Activated naive CD4-positive, alpha-beta T cell treated with anti-CD3 and anti-CD28 coated beads, Interleukin-2, amount 50 U/mL, for 72 hours (primary cell): Measurements from ENCODE around the gene GRID1. TPM values are rescaled to one million over a fixed set of nuclear protein-coding genes. Genes with fewer than 3 reads are reported as not detected.
A peak's percentile ranks its signal among the peaks of the same experiment; 100 is the strongest.
"Not testable (repeated sequence)": the region's sequence is repeated elsewhere in the genome, so short reads cannot be mapped to it uniquely, and the experiment has no call there.

Experiments
- ATAC-seq, 2 donors: fragments of 150-1000 bp; cut with Tn5 transposase; 2 replicates each; pipeline ENCODE4 v1.10.0; 2021; ENCODE audit warnings: mild to moderate bottlenecking in 2 of 2, moderate library complexity in 2 of 2
- DNase-seq, 2 donors: peaks; one replicate each; pipeline ENCODE4 v3.0.0; 2021 to 2022; ENCODE audit warnings: low spot score in 2 of 2
- H3K27ac Mint-ChIP-seq, 2 donors: one replicate each; pipeline ENCODE4 v1.8.0; 2022; ENCODE audit warnings: mild to moderate bottlenecking in 2 of 2, mixed read lengths in 2 of 2
- H3K36me3 Mint-ChIP-seq, 2 donors: one replicate each; pipeline ENCODE4 v1.8.0; 2022; ENCODE audit warnings: mixed read lengths in 2 of 2
- H3K9me3 Mint-ChIP-seq, 2 donors: one replicate each; pipeline ENCODE4 v1.8.0; 2022; ENCODE audit warnings: mixed read lengths in 2 of 2
- total RNA-seq, 2 donors: library from RNA; stranded (reverse); gene quantifications; one replicate each; pipeline ENCODE4 v1.2.3, GENCODE V29; 2022

The GRID1 gene
- total RNA-seq, 2 donors from 2014 or later, result not detected

GRCh38 chr10:86253091-86254072, 113.2 kb downstream of the GRID1 start:
- ATAC-seq, result no peak
- Mint-ChIP-seq H3K9me3 (peaks cover 9 to 15% of the 10 kb centered on the region in 2 donors), H3K36me3 (no peaks in the 10 kb centered on the region), H3K27ac (no peak overlapping the region)
- DNase-seq, result peak in 1 of 2 donors; percentile 44

- Mint-ChIP-seq H3K36me3 (no peaks in the 10 kb centered on the region), H3K9me3 (peaks cover 9 to 15% of the 10 kb centered on the region in 2 donors), H3K27ac (no peak overlapping the region)
- ATAC-seq (no peak), DNase-seq (no peak)
Observed at GRCh38 chr10:86252556-86252955, 114.0 kb downstream of the GRID1 start.

GRCh38 chr10:86252079-86252478, 114.5 kb downstream of the GRID1 start:
- no peak for ATAC-seq
- H3K36me3 Mint-ChIP-seq, result no peaks in the 10 kb centered on the region

GRCh38 chr10:86251426-86251825, 115.2 kb downstream of the GRID1 start:
- Mint-ChIP-seq H3K27ac (no peak overlapping the region), H3K36me3 (no peaks in the 10 kb centered on the region), H3K9me3 (peaks cover 9 to 10% of the 10 kb centered on the region in 2 donors)
- DNase-seq (no peak), ATAC-seq (no peak)

More at GRCh38 chr10:86252079-86252478, 114.5 kb downstream of the GRID1 start:
- peak in 1 of 2 donors; percentile 21 for DNase-seq
- no peak overlapping the region for H3K27ac Mint-ChIP-seq
- peaks cover 9 to 11% of the 10 kb centered on the region in 2 donors for H3K9me3 Mint-ChIP-seq

GRCh38 chr10:86250399-86250798, 116.2 kb downstream of the GRID1 start:
- no peak overlapping the region for H3K27ac Mint-ChIP-seq
- ATAC-seq (no peak), DNase-seq (peak in 1 of 2 donors; percentile 31)
- peaks cover 9 to 10% of the 10 kb centered on the region in 2 donors for H3K9me3 Mint-ChIP-seq
- no peaks in the 10 kb centered on the region for H3K36me3 Mint-ChIP-seq

GRCh38 chr10:86249794-86250193, 116.8 kb downstream of the GRID1 start:
- ATAC-seq, result no peak
- peaks cover 9 to 10% of the 10 kb centered on the region in 2 donors for H3K9me3 Mint-ChIP-seq
- no peak overlapping the region for H3K27ac Mint-ChIP-seq
- no peak for DNase-seq
- no peaks in the 10 kb centered on the region for H3K36me3 Mint-ChIP-seq

- DNase-seq (no peak), ATAC-seq (no peak)
- no peak overlapping the region for H3K27ac Mint-ChIP-seq
- peaks cover 9 to 10% of the 10 kb centered on the region in 2 donors for H3K9me3 Mint-ChIP-seq
- H3K36me3 Mint-ChIP-seq, result no peaks in the 10 kb centered on the region
Observed at GRCh38 chr10:86248062-86248461, 118.5 kb downstream of the GRID1 start.

GRCh38 chr10:86247588-86247987, 119.0 kb downstream of the GRID1 start:
- H3K27ac Mint-ChIP-seq, result no peak overlapping the region
- H3K9me3 Mint-ChIP-seq, result peaks cover 9 to 10% of the 10 kb centered on the region in 2 donors
- ATAC-seq (no peak), DNase-seq (no peak)
- no peaks in the 10 kb centered on the region for H3K36me3 Mint-ChIP-seq

GRCh38 chr10:86247073-86247472, 119.5 kb downstream of the GRID1 start:
- Mint-ChIP-seq H3K27ac (no peak overlapping the region), H3K36me3 (no peaks in the 10 kb centered on the region), H3K9me3 (peaks cover 9 to 10% of the 10 kb centered on the region in 2 donors)
- ATAC-seq, result no peak
- no peak for DNase-seq

GRCh38 chr10:86246279-86246940, 120.2 kb downstream of the GRID1 start:
- ATAC-seq (no peak), DNase-seq (no peak)
- Mint-ChIP-seq H3K36me3 (no peaks in the 10 kb centered on the region), H3K27ac (no peak overlapping the region), H3K9me3 (peaks cover 9 to 10% of the 10 kb centered on the region in 2 donors)

- ATAC-seq, result no peak
- no peak overlapping the region for H3K27ac Mint-ChIP-seq
- peaks cover 7 to 8% of the 10 kb centered on the region in 2 donors for H3K9me3 Mint-ChIP-seq
- no peaks in the 10 kb centered on the region for H3K36me3 Mint-ChIP-seq
- no peak for DNase-seq
Observed at GRCh38 chr10:86245015-86245394, 121.6 kb downstream of the GRID1 start.

GRCh38 chr10:86244297-86245014, 122.1 kb downstream of the GRID1 start:
- DNase-seq (no peak), ATAC-seq (no peak)
- peaks cover 1 to 2% of the 10 kb centered on the region in 2 donors for H3K9me3 Mint-ChIP-seq
- no peaks in the 10 kb centered on the region for H3K36me3 Mint-ChIP-seq
- H3K27ac Mint-ChIP-seq, result no peak overlapping the region

GRCh38 chr10:86243651-86244155, 122.9 kb downstream of the GRID1 start:
- Mint-ChIP-seq H3K9me3 (no peaks in the 10 kb centered on the region), H3K36me3 (no peaks in the 10 kb centered on the region), H3K27ac (no peak overlapping the region)
- no peak for DNase-seq
- ATAC-seq, result no peak

GRCh38 chr10:86242761-86243160, 123.8 kb downstream of the GRID1 start:
- peaks cover under 1 to 2% of the 10 kb centered on the region in 2 donors for H3K9me3 Mint-ChIP-seq
- no peak overlapping the region for H3K27ac Mint-ChIP-seq
- no peak for ATAC-seq
- H3K36me3 Mint-ChIP-seq, result no peaks in the 10 kb centered on the region
- no peak for DNase-seq

GRCh38 chr10:86238089-86238488, 128.5 kb downstream of the GRID1 start:
- not testable (repeated sequence) for H3K36me3 Mint-ChIP-seq, H3K9me3 Mint-ChIP-seq, H3K27ac Mint-ChIP-seq, DNase-seq, ATAC-seq

GRCh38 chr10:86234541-86235270, 131.9 kb downstream of the GRID1 start:
- no peak for DNase-seq
- Mint-ChIP-seq H3K36me3 (no peaks in the 10 kb centered on the region), H3K27ac (no peak overlapping the region), H3K9me3 (peaks cover 3 to 4% of the 10 kb centered on the region in 2 donors)
- no peak for ATAC-seq
